ENCODE data around the gene TMEM256.

Gene TMEM256

GRCh38 chr17:7426203-7426863, 22.4 kb upstream of the TMEM256 start:
- no peaks in the 10 kb centered on the region for H3K79me2 ChIP-seq (ENCODE audit: insufficient read depth, low read length)
- no peaks in the 10 kb centered on the region for H3K27me3 ChIP-seq (ENCODE audit: low read length)
- no peak overlapping the region for H3K4me2 ChIP-seq (ENCODE audit: low read depth, low read length, poor library complexity, severe bottlenecking)
- no peaks in the 10 kb centered on the region for H3K36me3 ChIP-seq (ENCODE audit: low read length)
- H4K20me1 ChIP-seq (ENCODE audit: low read depth, low read length) = no peaks in the 10 kb centered on the region
- H3K4me3 ChIP-seq (ENCODE audit: insufficient read depth, low read length, poor library complexity, severe bottlenecking) = no peak overlapping the region
- H3K9me3 ChIP-seq (ENCODE audit: insufficient read depth, low read length) = no peaks in the 10 kb centered on the region
- H3F3A ChIP-seq (ENCODE audit: insufficient read depth) = no peaks in the 10 kb centered on the region
- H2AFZ ChIP-seq (ENCODE audit: low read depth, low read length, severe bottlenecking) = no peak overlapping the region
- no peak overlapping the region for H3K9ac ChIP-seq (ENCODE audit: low read length)
- no peak overlapping the region for H3K27ac ChIP-seq (ENCODE audit: low read depth, low read length)
- no peak for TF ChIP-seq CTCF (IDR thresholded peaks at IDR 0.05; ENCODE audit: insufficient read depth, low read length, poor library complexity, severe bottlenecking)
- no peak for TF ChIP-seq EZH2phosphoT487 (conservative IDR thresholded peaks at IDR 0.05; ENCODE audit: low read length)
- H3K9me2 ChIP-seq (replicated peaks; ENCODE audit: insufficient read depth, low read length) = no peaks in the 10 kb centered on the region

GRCh38 chr17:7425756-7426155, 21.9 kb upstream of the TMEM256 start:
- H3K9me2 ChIP-seq (replicated peaks; ENCODE audit: insufficient read depth, low read length) = no peaks in the 10 kb centered on the region
- no peak overlapping the region for H3K4me2 ChIP-seq (ENCODE audit: low read depth, low read length, poor library complexity, severe bottlenecking)
- H3K27me3 ChIP-seq (ENCODE audit: low read length) = no peaks in the 10 kb centered on the region
- no peaks in the 10 kb centered on the region for H3F3A ChIP-seq (ENCODE audit: insufficient read depth)
- H2AFZ ChIP-seq (ENCODE audit: low read depth, low read length, severe bottlenecking) = no peak overlapping the region
- no peak overlapping the region for H3K4me3 ChIP-seq (ENCODE audit: insufficient read depth, low read length, poor library complexity, severe bottlenecking)
- no peaks in the 10 kb centered on the region for H3K9me3 ChIP-seq (ENCODE audit: insufficient read depth, low read length)
- no peak overlapping the region for H3K9ac ChIP-seq (ENCODE audit: low read length)
- no peak for TF ChIP-seq EZH2phosphoT487 (conservative IDR thresholded peaks at IDR 0.05; ENCODE audit: low read length)
- TF ChIP-seq CTCF (IDR thresholded peaks at IDR 0.05; ENCODE audit: insufficient read depth, low read length, poor library complexity, severe bottlenecking) = no peak
- no peak overlapping the region for H3K27ac ChIP-seq (ENCODE audit: low read depth, low read length)
- H4K20me1 ChIP-seq (ENCODE audit: low read depth, low read length) = no peaks in the 10 kb centered on the region
- no peaks in the 10 kb centered on the region for H3K79me2 ChIP-seq (ENCODE audit: insufficient read depth, low read length)
- no peaks in the 10 kb centered on the region for H3K36me3 ChIP-seq (ENCODE audit: low read length)

- H2AFZ ChIP-seq (ENCODE audit: low read depth, low read length, severe bottlenecking) = no peak within 1 kb of the TSS
- no peak for TF ChIP-seq EZH2phosphoT487 (conservative IDR thresholded peaks at IDR 0.05; ENCODE audit: low read length)
- TF ChIP-seq CTCF (IDR thresholded peaks at IDR 0.05; ENCODE audit: insufficient read depth, low read length, poor library complexity, severe bottlenecking) = no peak
- H3K27me3 ChIP-seq (ENCODE audit: low read length) = no peaks in the 10 kb centered on the region
Observed at GRCh38 chr17:7425316-7425715, 21.4 kb upstream of the TMEM256 start, which contains the start of gene SPEM2. TSS of gene SPEM2 (plus strand) at chr17:7425616. CDS start at chr17:7425689, 73 bp downstream.

More at GRCh38 chr17:7425316-7425715, 21.4 kb upstream of the TMEM256 start, which contains the start of gene SPEM2:
- H3K36me3 ChIP-seq (ENCODE audit: low read length) = no peaks in the 10 kb centered on the region
- H3K4me2 ChIP-seq (ENCODE audit: low read depth, low read length, poor library complexity, severe bottlenecking) = no peak within 1 kb of the TSS
- no peaks in the 10 kb centered on the region for H3K9me2 ChIP-seq (replicated peaks; ENCODE audit: insufficient read depth, low read length)
- no peaks in the 10 kb centered on the region for H3F3A ChIP-seq (ENCODE audit: insufficient read depth)
- no peaks in the 10 kb centered on the region for H3K79me2 ChIP-seq (ENCODE audit: insufficient read depth, low read length)
- H3K27ac ChIP-seq (ENCODE audit: low read depth, low read length) = no peak within 1 kb of the TSS
- H4K20me1 ChIP-seq (ENCODE audit: low read depth, low read length) = no peaks in the 10 kb centered on the region
- H3K9me3 ChIP-seq (ENCODE audit: insufficient read depth, low read length) = no peaks in the 10 kb centered on the region
- H3K9ac ChIP-seq (ENCODE audit: low read length) = no peak within 1 kb of the TSS
- no peak within 1 kb of the TSS for H3K4me3 ChIP-seq (ENCODE audit: insufficient read depth, low read length, poor library complexity, severe bottlenecking)

Measured in SU-DHL-6 (cell line).